Ovary (tissue), 9 donors: ENCODE results near the gene GPR132. TPM values are rescaled to one million over a fixed set of nuclear protein-coding genes. Genes with fewer than 3 reads are reported as not detected.

ENCODE experiments used
- DNase-seq, 5 donors: peaks; one replicate each; pipeline ENCODE4 v3.0.0-alpha.2; 2019 to 2020
- H3K27ac ChIP-seq, 2 donors: fragments of 200-600 bp; one replicate each; pipeline versions ENCODE4 v1.5.1 to v1.8.0; 2019 to 2022
- H3K27me3 ChIP-seq: fragments of 200-600 bp; one replicate; pipeline ENCODE4 v1.8.0; 2022
- H3K36me3 ChIP-seq: fragments of 200-600 bp; sonication (generic); one replicate; pipeline ENCODE4 v1.5.1; 2019
- H3K4me1 ChIP-seq: one replicate; pipeline ENCODE4 v1.8.1; 2013; ENCODE audit warnings: mild to moderate bottlenecking, moderate library complexity; ENCODE audit not compliant: insufficient read depth
- H3K4me3 ChIP-seq: fragments of 200-600 bp; sonication (generic); one replicate; pipeline ENCODE4 v1.5.1; 2017
- H3K9me3 ChIP-seq, 2 donors: fragments of 200-600 bp in 1 of 2; sonication (generic) in 1 of 2; one replicate each; pipeline versions ENCODE4 v1.5.1 to v1.8.1; 2013 to 2019; ENCODE audit warnings: mild to moderate bottlenecking in 1 of 2, moderate library complexity in 1 of 2
- EP300 ChIP-seq: sonication (generic); formaldehyde crosslinking; IDR thresholded peaks from one replicate; pipeline ENCODE4 v1.6.1; 2017; ENCODE audit warnings: antibody characterized with exemption
- POLR2A ChIP-seq: fragments of 450-650 bp; IDR thresholded peaks from one replicate; pipeline ENCODE4 v1.6.1; 2017; ENCODE audit warnings: antibody characterized with exemption, mild to moderate bottlenecking, moderate library complexity
- WGBS, 3 donors: extraction: QIAGEN DNeasy Blood & Tissue Kit in 1 of 3; methylation state at CpG; one replicate each; pipeline versions ENCODE4 v1.1.5 to v1.1.7; 2013 to 2017; 5-methylcytosine and 5-hydroxymethylcytosine counted together
- intact Hi-C, 4 donors: fragments of 100-400 bp; cut with DNase I; formaldehyde crosslinking; loops; one replicate each; pipeline versions ENCODE4 v1.11.0 to v1.15.1; 2022 to 2023
- polyA plus RNA-seq, 2 donors: library from polyadenylated mRNA; stranded (reverse); fragments of 200-250 nt in 1 of 2; fragments of 350-450 nt in 1 of 2; fragmentation: Illumina TruSeq in 1 of 2; extraction: RNeasy Lipid Tissue Mini Kit (QIAGEN cat#74804) in 1 of 2; gene quantifications; one replicate each; pipeline ENCODE4 v1.2.3, GENCODE V29; 2013 to 2014
- total RNA-seq, 7 donors: library from RNA; depleted of rRNA in 2 of 7; stranded (reverse); fragments of >200 nt in 2 of 7; fragmentation: NEBNext Ultra II Directional in 3 of 7; extraction: Animal tissue kit (Norgen Biotek cat#: 25700) in 3 of 7; gene quantifications; one replicate each; pipeline versions ENCODE4 v1.1.0 to v1.2.4, GENCODE V29; 2016 to 2023
- TF ChIP-seq, protein P1 (sequence below), 3 donors: fragments of 450-650 bp in 2 of 3; fragments of 200-600 bp in 1 of 3; IDR thresholded peaks; one replicate each; pipeline versions ENCODE4 v1.5.1 to v1.8.0; 2016 to 2022; ENCODE audit warnings: antibody characterized with exemption in 3 of 3, mild to moderate bottlenecking in 1 of 3
- donor health status: DM: no; HTN: no; CAD: no; lungs with moderate emphysema.
- donor health status: DM: no; HTN: no; CAD: no.
- donor health status: Bipolar disorder and iron deficiency.
- donor health status: DM: yes; HTN: yes; CAD: no.
- donor health status: DM: no; HTN: no; CAD: no.
- donor health status: DM: yes; HTN: yes; CAD: no.

Gene GPR132
- total and polyA plus RNA-seq, 9 donors = 0.27 to 2.0 (median 0.73) TPM

DNA sequence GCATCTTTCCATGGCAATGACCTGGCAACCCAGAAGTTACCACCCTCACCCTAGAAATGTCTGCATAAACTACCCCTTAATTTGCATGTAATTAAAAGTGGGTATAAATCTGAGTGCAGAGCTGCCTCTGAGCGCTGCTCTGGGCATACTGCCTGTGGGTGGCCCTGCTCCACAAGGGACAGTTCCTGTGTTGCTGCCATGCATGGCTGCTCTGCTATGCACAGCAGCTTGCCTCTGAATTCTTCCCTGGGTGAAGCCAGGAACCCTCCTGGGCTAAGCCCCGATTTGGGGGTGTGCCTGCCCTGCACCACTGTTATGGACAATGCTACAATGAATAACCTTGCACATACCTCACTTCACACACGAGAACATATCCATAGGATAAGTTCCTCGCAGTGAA, 35.7 kb upstream of the GPR132 start:
- intact Hi-C loops = no loop called here
- 86 to 90% (median 88%) methylated on average over 4 of the region's 4 CpGs for WGBS, 3 donors
- Histone ChIP-seq H3K9me3 (no peaks in the 10 kb centered on the region), H3K27me3 (no peaks in the 10 kb centered on the region), H3K36me3 (no peaks in the 10 kb centered on the region), H3K27ac (no peak overlapping the region), H3K4me3 (no peak overlapping the region), H3K4me1 (no peaks in the 10 kb centered on the region)
- no peak for TF ChIP-seq POLR2A
- no peak for TF ChIP-seq EP300
- TF ChIP-seq, protein P1, sequence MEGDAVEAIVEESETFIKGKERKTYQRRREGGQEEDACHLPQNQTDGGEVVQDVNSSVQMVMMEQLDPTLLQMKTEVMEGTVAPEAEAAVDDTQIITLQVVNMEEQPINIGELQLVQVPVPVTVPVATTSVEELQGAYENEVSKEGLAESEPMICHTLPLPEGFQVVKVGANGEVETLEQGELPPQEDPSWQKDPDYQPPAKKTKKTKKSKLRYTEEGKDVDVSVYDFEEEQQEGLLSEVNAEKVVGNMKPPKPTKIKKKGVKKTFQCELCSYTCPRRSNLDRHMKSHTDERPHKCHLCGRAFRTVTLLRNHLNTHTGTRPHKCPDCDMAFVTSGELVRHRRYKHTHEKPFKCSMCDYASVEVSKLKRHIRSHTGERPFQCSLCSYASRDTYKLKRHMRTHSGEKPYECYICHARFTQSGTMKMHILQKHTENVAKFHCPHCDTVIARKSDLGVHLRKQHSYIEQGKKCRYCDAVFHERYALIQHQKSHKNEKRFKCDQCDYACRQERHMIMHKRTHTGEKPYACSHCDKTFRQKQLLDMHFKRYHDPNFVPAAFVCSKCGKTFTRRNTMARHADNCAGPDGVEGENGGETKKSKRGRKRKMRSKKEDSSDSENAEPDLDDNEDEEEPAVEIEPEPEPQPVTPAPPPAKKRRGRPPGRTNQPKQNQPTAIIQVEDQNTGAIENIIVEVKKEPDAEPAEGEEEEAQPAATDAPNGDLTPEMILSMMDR (IDR thresholded peaks at IDR 0.05) = no peak
- DNase-seq = no peak

DNA sequence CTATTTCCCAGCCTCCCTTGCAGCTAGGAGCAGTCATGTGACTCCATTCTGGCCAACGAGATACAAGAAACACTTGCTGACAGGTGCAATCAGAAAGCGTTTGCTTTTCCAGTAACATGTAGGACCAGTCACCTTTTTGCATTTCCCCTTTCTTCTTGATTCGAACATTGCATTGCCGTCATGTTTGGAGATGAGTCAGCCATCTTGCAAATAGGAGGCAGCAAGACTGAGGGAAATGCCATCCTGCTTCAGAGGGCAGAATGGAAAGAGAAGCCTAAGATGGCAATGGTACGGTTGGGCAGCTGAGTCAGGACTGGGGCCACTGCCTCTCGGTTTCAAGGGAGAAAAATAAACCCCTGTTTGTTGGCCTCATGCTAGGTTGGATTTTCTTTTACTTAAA, 34.5 kb upstream of the GPR132 start:
- Histone ChIP-seq H3K4me1 (no peaks in the 10 kb centered on the region), H3K27ac (no peak overlapping the region), H3K4me3 (no peak overlapping the region), H3K36me3 (no peaks in the 10 kb centered on the region), H3K27me3 (no peaks in the 10 kb centered on the region), H3K9me3 (no peaks in the 10 kb centered on the region)
- no peak for DNase-seq
- intact Hi-C loops = loop anchor here in 1 of 4 donors (10.0 kb wide), 2 partner anchors 165 to 395 kb away; partner anchors contain the start of gene TEDC1
- WGBS, 3 donors = 72 to 82% (median 81%) methylated on average over 6 of the region's 6 CpGs
- TF ChIP-seq POLR2A (no peak), EP300 (no peak)
- TF ChIP-seq, protein P1 (IDR thresholded peaks at IDR 0.05) = no peak

DNA sequence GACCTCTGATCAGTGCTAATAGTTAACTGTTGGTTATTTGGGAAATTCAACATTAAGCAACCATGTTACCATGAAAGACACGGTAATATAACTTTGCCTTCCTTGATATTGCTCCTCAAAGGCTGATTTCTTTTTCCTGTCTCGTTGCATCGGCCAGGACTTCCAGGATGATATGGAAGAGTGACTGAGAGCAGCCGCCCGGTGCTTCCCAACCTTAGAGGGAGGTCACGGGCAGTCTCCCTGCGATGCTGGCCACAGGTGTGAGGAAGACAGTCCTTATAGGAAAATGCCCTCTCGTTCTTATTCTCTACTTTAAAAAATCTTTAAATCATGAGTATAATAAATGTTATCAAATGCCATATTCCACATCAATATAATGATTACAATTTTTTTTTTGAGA, 33.1 kb upstream of the GPR132 start:
- WGBS, 3 donors = 81 to 89% (median 87%) methylated on average over 8 of the region's 8 CpGs

DNA sequence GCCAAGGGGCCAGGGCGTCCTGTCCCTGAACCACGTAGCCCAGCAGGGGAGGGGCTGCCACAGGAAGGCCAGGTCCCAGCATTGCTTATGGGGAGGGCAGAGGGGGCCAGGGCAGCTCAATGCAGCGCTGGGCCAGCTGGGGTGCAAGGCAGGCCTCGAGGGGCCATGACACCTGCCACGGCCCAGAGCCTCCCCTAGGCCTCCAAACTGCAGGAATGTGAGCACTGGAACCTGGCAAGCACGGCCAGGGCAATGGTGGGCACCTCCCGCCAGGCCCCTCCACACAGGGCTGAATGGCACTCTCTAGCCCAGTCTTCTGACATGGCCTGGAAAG, 32.5 kb upstream of the GPR132 start:
- H3K27ac ChIP-seq = no peak overlapping the region
- no peaks in the 10 kb centered on the region for H3K36me3 ChIP-seq
- no peak for DNase-seq
- no peaks in the 10 kb centered on the region for H3K27me3 ChIP-seq
- 66 to 82% (median 70%) methylated on average over 7 of the region's 7 CpGs for WGBS, 3 donors
- H3K4me1 ChIP-seq = peaks cover 5% of the 10 kb centered on the region
- H3K4me3 ChIP-seq = no peak overlapping the region
- H3K9me3 ChIP-seq = no peaks in the 10 kb centered on the region
- intact Hi-C loops = loop anchor here in 1 of 4 donors (10.0 kb wide), 2 partner anchors 167 to 397 kb away; partner anchors contain the start of gene TEDC1
- TF ChIP-seq, protein P1 (IDR thresholded peaks at IDR 0.05) = no peak
- TF ChIP-seq EP300 = no peak
- TF ChIP-seq POLR2A = no peak

More for the DNA sequence above, 33.1 kb upstream of the GPR132 start:
- Histone ChIP-seq H3K4me3 (no peak overlapping the region), H3K4me1 (peaks cover 3% of the 10 kb centered on the region), H3K36me3 (no peaks in the 10 kb centered on the region), H3K27ac (no peak overlapping the region), H3K9me3 (no peaks in the 10 kb centered on the region), H3K27me3 (no peaks in the 10 kb centered on the region)
- TF ChIP-seq, protein P1 (IDR thresholded peaks at IDR 0.05) = no peak
- no peak for TF ChIP-seq EP300
- no peak for TF ChIP-seq POLR2A
- intact Hi-C loops = loop anchor here in 1 of 4 donors (10.0 kb wide), 2 partner anchors 166 to 396 kb away; partner anchors contain the start of gene TEDC1
- DNase-seq = no peak
